Activated T-cell treated with anti-CD3 and anti-CD28 coated beads, Interleukin-2, amount 50 U/mL, for 72 hours (primary cell): ENCODE measurements around the gene SFXN4. TPM values are rescaled to one million over a fixed set of nuclear protein-coding genes. Genes with fewer than 3 reads are reported as not detected.

Experiments
- total RNA-seq, 2 donors: library from RNA; stranded (reverse); gene quantifications; one replicate each; pipeline ENCODE4 v1.2.3, GENCODE V29; 2022

Gene SFXN4
- total RNA-seq, 2 donors from 2014 or later, result 31.0 to 35.1 TPM

Other genes starting within 250 kb of the SFXN4 start
- gene NANOS1, start 136.0 kb downstream of the SFXN4 start, total RNA-seq, result under 1 TPM; 0.31 to 0.37 TPM
- gene EIF3A, start 84.9 kb downstream of the SFXN4 start, total RNA-seq, result 100 to 1,000 TPM; 160 to 164 TPM
- gene DENND10, start 61.6 kb downstream of the SFXN4 start, total RNA-seq, result 10 to 100 TPM; 39.4 to 41.3 TPM
- 100 to 1,000 TPM; 125 to 134 TPM for gene PRDX3, start 13.1 kb upstream of the SFXN4 start, total RNA-seq
- gene GRK5, start 41.9 kb upstream of the SFXN4 start, total RNA-seq, result 10 to 100 TPM; 24.8 to 28.1 TPM